DND-41 (cell line): Measurements from ENCODE around the gene EDRF1.

Experiments used
- ATAC-seq: fragments of 200-7000 bp; cut with Tn5 transposase; 3 replicates; pipeline ENCODE4 v1.9.1; 2021; ENCODE audit warnings: low read depth; ENCODE audit not compliant: insufficient read depth
- DNase-seq: peaks from one replicate; pipeline ENCODE4 v3.0.0-alpha.2; 2020
- H2AFZ ChIP-seq: 2 replicates; pipeline ENCODE4 v1.6.0; 2012; ENCODE audit warnings: low read depth, low read length
- H3K27ac ChIP-seq: 2 replicates; pipeline ENCODE4 v1.5.1; 2012; ENCODE audit warnings: low read length, inconsistent platforms
- H3K27me3 ChIP-seq: fragments of 200-600 bp; sonication (generic); 2 replicates; pipeline ENCODE4 v1.6.0; 2012; ENCODE audit warnings: low read length, mild to moderate bottlenecking, inconsistent platforms; ENCODE audit not compliant: insufficient read depth, poor library complexity
- H3K36me3 ChIP-seq: 2 replicates; pipeline ENCODE4 v1.5.1; 2012; ENCODE audit warnings: low read length, inconsistent platforms; ENCODE audit not compliant: insufficient read depth
- H3K4me1 ChIP-seq: 2 replicates; pipeline ENCODE4 v1.5.1; 2012; ENCODE audit warnings: mild to moderate bottlenecking, low read length; ENCODE audit not compliant: insufficient read depth
- H3K4me2 ChIP-seq: 2 replicates; pipeline ENCODE4 v1.6.0; 2012; ENCODE audit warnings: mild to moderate bottlenecking, moderate library complexity, low read length, inconsistent platforms; ENCODE audit not compliant: insufficient read depth
- H3K4me3 ChIP-seq, 2 experiments: fragments of 200-600 bp in 1 of 2; shearing (Covaris generic) in 1 of 2; 2 replicates each; pipeline ENCODE4 v1.5.1; 2012 to 2016; ENCODE audit warnings: inconsistent platforms in 2 of 2, low read length in 2 of 2, mild to moderate bottlenecking in 2 of 2, low read depth in 1 of 2, moderate library complexity in 1 of 2
- H3K79me2 ChIP-seq: 2 replicates; pipeline ENCODE4 v1.6.0; 2012; ENCODE audit warnings: low read length, inconsistent platforms; ENCODE audit not compliant: insufficient read depth
- H3K9ac ChIP-seq: 2 replicates; pipeline ENCODE4 v1.6.0; 2012; ENCODE audit warnings: low read depth, mild to moderate bottlenecking, inconsistent platforms, low read length, moderate library complexity
- H3K9me3 ChIP-seq: 2 replicates; pipeline ENCODE4 v1.5.1; 2012; ENCODE audit warnings: low read length, moderate library complexity, mild to moderate bottlenecking, inconsistent platforms; ENCODE audit not compliant: insufficient read depth, severe bottlenecking
- H4K20me1 ChIP-seq: 2 replicates; pipeline ENCODE4 v1.6.0; 2012; ENCODE audit warnings: low read length; ENCODE audit not compliant: insufficient read depth
- CTCF ChIP-seq: IDR thresholded peaks from 2 replicates; pipeline ENCODE4 v1.5.1; 2012; ENCODE audit warnings: borderline replicate concordance, low read length, moderate library complexity, mild to moderate bottlenecking; ENCODE audit not compliant: poor library complexity, severe bottlenecking; ENCODE audit errors: extremely low read depth
- EZH2 ChIP-seq: IDR thresholded peaks from 3 replicates; pipeline ENCODE4 v1.6.1; 2012; ENCODE audit warnings: borderline replicate concordance, low read depth, mild to moderate bottlenecking, moderate library complexity, low read length, inconsistent platforms; ENCODE audit not compliant: severe bottlenecking

The EDRF1 gene

DNA sequence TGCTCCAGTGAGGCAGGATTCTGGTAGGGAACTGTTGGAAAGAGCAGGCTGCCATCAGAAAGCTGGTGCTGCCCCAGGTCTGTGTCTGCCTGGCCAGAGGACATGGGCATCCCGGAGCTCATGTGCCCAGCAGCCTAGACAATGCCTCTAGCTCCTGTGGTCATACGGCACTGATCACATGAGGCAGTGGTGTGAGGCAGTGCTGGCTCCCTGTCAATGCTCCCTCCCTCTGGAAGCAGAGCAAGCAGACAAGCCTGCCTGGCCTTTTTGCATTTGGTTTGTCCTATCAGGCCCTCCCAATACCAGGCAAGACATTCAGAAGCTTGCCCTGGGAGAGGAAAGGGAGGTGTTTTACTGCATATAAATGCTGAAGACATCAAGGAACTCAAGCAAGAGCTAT is 75.6 kb downstream of the EDRF1 start:
- Histone ChIP-seq H3K27me3 (no peaks in the 10 kb centered on the region), H4K20me1 (no peaks in the 10 kb centered on the region), H2AFZ (no peak overlapping the region), H3K9me3 (no peaks in the 10 kb centered on the region), H3K79me2 (no peaks in the 10 kb centered on the region), H3K4me3 (no peak overlapping the region), H3K9ac (no peak overlapping the region), H3K4me2 (no peak overlapping the region), H3K36me3 (peaks cover 51% of the 10 kb centered on the region), H3K4me1 (no peaks in the 10 kb centered on the region), H3K27ac (no peak overlapping the region)
- ATAC-seq (no peak), DNase-seq (no peak)
- TF ChIP-seq CTCF (no peak), EZH2 (no peak)

GRCh38 chr10:125795637-125796190 is 76.2 kb downstream of the EDRF1 start:
- ATAC-seq, result no peak
- peaks cover 53% of the 10 kb centered on the region for H3K36me3 ChIP-seq

DNA sequence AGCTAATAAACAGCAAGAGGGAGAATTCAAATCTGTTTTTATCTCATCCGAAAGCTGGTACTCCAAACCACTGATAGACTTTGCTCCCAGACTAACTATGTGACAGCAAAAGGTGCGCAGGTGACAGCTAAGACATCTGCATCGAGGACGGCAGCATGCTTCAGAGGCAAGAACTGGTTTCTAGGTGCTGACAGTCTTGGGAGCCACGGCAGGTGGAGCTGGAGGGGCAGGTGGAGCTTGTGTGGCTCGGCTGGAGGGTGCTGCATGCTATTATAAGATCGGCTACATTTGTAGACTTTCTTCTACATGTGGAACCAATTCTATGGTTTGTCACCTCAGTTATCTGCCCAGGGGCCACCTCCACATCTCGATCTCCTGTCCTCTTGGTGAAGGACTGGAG is 77.9 kb downstream of the EDRF1 start:
- no peak overlapping the region for H3K4me2 ChIP-seq
- H3K36me3 ChIP-seq, result peaks cover 57% of the 10 kb centered on the region
- H4K20me1 ChIP-seq, result no peaks in the 10 kb centered on the region

More at GRCh38 chr10:125795637-125796190, 76.2 kb downstream of the EDRF1 start:
- H3K4me3 ChIP-seq, result no peak overlapping the region
- no peaks in the 10 kb centered on the region for H3K79me2 ChIP-seq
- no peak overlapping the region for H3K27ac ChIP-seq
- no peak overlapping the region for H3K4me2 ChIP-seq
- H3K9ac ChIP-seq, result no peak overlapping the region
- DNase-seq, result no peak
- no peaks in the 10 kb centered on the region for H3K9me3 ChIP-seq
- no peaks in the 10 kb centered on the region for H3K27me3 ChIP-seq
- H2AFZ ChIP-seq, result no peak overlapping the region
- TF ChIP-seq EZH2 (no peak), CTCF (no peak)
- no peaks in the 10 kb centered on the region for H3K4me1 ChIP-seq
- no peaks in the 10 kb centered on the region for H4K20me1 ChIP-seq

More for the DNA sequence above, 77.9 kb downstream of the EDRF1 start:
- no peaks in the 10 kb centered on the region for H3K9me3 ChIP-seq
- H3K27me3 ChIP-seq, result no peaks in the 10 kb centered on the region
- H3K4me3 ChIP-seq, result no peak overlapping the region
- H3K9ac ChIP-seq, result no peak overlapping the region
- no peak for ATAC-seq
- no peak overlapping the region for H2AFZ ChIP-seq
- H3K4me1 ChIP-seq, result no peaks in the 10 kb centered on the region
- H3K79me2 ChIP-seq, result no peaks in the 10 kb centered on the region
- DNase-seq, result no peak
- TF ChIP-seq EZH2, result no peak
- no peak for TF ChIP-seq CTCF
- H3K27ac ChIP-seq, result no peak overlapping the region
